ENCODE data around the gene CPED1. TPM values are rescaled to one million over a fixed set of nuclear protein-coding genes. Genes with fewer than 3 reads are reported as not detected.

CPED1 gene
- total and polyA plus RNA-seq, 2 experiments from 2014 or later = 0.17 to 0.47 TPM

DNA sequence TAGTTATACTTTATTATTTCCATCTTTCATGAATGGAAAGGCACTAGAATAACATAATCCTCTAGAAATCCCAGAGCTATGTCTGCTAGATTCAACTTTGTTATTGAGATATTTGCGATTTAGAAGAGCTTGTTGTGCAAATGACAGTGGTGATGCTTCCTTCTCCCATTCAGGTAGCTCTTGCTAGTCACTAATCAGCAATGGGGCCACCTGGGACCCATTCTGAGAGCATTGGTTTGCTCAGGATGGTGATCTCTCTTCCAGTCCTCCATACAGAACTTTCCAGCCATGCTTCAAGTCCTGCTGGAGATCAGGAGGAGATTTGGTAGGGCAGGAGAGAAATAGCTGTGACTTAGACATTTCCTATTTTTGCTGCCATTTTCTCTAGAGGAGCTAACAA, 274.5 kb downstream of the CPED1 start:
- H3K9me2 ChIP-seq (ENCODE audit: insufficient read depth) = peaks cover 3% of the 10 kb centered on the region; the same call in 1 of the 2 replicates
- peak; percentile 30 for DNase-seq (ENCODE audit: low spot score)
- no peak overlapping the region for H2AFZ ChIP-seq
- TF ChIP-seq, protein P1, sequence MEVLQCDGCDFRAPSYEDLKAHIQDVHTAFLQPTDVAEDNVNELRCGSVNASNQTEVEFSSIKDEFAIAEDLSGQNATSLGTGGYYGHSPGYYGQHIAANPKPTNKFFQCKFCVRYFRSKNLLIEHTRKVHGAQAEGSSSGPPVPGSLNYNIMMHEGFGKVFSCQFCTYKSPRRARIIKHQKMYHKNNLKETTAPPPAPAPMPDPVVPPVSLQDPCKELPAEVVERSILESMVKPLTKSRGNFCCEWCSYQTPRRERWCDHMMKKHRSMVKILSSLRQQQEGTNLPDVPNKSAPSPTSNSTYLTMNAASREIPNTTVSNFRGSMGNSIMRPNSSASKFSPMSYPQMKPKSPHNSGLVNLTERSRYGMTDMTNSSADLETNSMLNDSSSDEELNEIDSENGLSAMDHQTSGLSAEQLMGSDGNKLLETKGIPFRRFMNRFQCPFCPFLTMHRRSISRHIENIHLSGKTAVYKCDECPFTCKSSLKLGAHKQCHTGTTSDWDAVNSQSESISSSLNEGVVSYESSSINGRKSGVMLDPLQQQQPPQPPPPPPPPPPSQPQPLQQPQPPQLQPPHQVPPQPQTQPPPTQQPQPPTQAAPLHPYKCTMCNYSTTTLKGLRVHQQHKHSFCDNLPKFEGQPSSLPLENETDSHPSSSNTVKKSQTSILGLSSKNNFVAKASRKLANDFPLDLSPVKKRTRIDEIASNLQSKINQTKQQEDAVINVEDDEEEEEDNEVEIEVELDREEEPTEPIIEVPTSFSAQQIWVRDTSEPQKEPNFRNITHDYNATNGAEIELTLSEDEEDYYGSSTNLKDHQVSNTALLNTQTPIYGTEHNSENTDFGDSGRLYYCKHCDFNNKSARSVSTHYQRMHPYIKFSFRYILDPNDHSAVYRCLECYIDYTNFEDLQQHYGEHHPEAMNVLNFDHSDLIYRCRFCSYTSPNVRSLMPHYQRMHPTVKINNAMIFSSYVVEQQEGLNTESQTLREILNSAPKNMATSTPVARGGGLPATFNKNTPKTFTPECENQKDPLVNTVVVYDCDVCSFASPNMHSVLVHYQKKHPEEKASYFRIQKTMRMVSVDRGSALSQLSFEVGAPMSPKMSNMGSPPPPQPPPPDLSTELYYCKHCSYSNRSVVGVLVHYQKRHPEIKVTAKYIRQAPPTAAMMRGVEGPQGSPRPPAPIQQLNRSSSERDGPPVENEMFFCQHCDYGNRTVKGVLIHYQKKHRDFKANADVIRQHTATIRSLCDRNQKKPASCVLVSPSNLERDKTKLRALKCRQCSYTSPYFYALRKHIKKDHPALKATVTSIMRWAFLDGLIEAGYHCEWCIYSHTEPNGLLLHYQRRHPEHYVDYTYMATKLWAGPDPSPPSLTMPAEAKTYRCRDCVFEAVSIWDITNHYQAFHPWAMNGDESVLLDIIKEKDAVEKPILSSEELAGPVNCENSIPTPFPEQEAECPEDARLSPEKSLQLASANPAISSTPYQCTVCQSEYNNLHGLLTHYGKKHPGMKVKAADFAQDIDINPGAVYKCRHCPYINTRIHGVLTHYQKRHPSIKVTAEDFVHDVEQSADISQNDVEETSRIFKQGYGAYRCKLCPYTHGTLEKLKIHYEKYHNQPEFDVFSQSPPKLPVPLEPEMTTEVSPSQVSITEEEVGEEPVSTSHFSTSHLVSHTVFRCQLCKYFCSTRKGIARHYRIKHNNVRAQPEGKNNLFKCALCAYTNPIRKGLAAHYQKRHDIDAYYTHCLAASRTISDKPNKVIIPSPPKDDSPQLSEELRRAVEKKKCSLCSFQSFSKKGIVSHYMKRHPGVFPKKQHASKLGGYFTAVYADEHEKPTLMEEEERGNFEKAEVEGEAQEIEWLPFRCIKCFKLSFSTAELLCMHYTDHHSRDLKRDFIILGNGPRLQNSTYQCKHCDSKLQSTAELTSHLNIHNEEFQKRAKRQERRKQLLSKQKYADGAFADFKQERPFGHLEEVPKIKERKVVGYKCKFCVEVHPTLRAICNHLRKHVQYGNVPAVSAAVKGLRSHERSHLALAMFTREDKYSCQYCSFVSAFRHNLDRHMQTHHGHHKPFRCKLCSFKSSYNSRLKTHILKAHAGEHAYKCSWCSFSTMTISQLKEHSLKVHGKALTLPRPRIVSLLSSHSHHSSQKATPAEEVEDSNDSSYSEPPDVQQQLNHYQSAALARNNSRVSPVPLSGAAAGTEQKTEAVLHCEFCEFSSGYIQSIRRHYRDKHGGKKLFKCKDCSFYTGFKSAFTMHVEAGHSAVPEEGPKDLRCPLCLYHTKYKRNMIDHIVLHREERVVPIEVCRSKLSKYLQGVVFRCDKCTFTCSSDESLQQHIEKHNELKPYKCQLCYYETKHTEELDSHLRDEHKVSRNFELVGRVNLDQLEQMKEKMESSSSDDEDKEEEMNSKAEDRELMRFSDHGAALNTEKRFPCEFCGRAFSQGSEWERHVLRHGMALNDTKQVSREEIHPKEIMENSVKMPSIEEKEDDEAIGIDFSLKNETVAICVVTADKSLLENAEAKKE (CRISPR knock-in tag; IDR thresholded peaks at IDR 0.05) = peak; percentile 83
- TF ChIP-seq, protein P2, sequence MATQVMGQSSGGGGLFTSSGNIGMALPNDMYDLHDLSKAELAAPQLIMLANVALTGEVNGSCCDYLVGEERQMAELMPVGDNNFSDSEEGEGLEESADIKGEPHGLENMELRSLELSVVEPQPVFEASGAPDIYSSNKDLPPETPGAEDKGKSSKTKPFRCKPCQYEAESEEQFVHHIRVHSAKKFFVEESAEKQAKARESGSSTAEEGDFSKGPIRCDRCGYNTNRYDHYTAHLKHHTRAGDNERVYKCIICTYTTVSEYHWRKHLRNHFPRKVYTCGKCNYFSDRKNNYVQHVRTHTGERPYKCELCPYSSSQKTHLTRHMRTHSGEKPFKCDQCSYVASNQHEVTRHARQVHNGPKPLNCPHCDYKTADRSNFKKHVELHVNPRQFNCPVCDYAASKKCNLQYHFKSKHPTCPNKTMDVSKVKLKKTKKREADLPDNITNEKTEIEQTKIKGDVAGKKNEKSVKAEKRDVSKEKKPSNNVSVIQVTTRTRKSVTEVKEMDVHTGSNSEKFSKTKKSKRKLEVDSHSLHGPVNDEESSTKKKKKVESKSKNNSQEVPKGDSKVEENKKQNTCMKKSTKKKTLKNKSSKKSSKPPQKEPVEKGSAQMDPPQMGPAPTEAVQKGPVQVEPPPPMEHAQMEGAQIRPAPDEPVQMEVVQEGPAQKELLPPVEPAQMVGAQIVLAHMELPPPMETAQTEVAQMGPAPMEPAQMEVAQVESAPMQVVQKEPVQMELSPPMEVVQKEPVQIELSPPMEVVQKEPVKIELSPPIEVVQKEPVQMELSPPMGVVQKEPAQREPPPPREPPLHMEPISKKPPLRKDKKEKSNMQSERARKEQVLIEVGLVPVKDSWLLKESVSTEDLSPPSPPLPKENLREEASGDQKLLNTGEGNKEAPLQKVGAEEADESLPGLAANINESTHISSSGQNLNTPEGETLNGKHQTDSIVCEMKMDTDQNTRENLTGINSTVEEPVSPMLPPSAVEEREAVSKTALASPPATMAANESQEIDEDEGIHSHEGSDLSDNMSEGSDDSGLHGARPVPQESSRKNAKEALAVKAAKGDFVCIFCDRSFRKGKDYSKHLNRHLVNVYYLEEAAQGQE (IDR thresholded peaks at IDR 0.05; ENCODE audit: unreplicated experiment) = no peak
- TF ChIP-seq NANOG (IDR thresholded peaks at IDR 0.05; ENCODE audit: borderline replicate concordance) = no peak
- H4K20me1 ChIP-seq (replicated peaks; ENCODE audit: insufficient read depth) = no peaks in the 10 kb centered on the region
- H3K4me3 ChIP-seq = no peak overlapping the region
- no peaks in the 10 kb centered on the region for H3K27me3 ChIP-seq (ENCODE audit: insufficient read depth)
- no peaks in the 10 kb centered on the region for H3F3A ChIP-seq (replicated peaks; ENCODE audit: low read depth)
- H3K9me3 Mint-ChIP-seq = no peaks in the 10 kb centered on the region
- H3K27ac Mint-ChIP-seq = 0 out of 2 replicates have a peak overlapping the region, but pooled peaks have one; percentile 60
- no peaks in the 10 kb centered on the region for H3K79me2 ChIP-seq (replicated peaks; ENCODE audit: insufficient read depth)
- H3K4me3 Mint-ChIP-seq = no peak overlapping the region
- no peak overlapping the region for H3K27ac ChIP-seq (ENCODE audit: low read depth)
- ATAC-seq = peak; percentile 62
- no peaks in the 10 kb centered on the region for H3K36me3 Mint-ChIP-seq (ENCODE audit: low read depth)
- peaks cover 18% of the 10 kb centered on the region for H3K4me1 ChIP-seq (ENCODE audit: insufficient read depth)
- H3K4me2 ChIP-seq = peak overlapping the region; percentile 4; the same call in 1 of the 2 replicates
- no peaks in the 10 kb centered on the region for H3K36me3 ChIP-seq (ENCODE audit: insufficient read depth)
- no peaks in the 10 kb centered on the region for H3K27me3 Mint-ChIP-seq (ENCODE audit: insufficient read depth, low read depth, poor library complexity)
- H3K4me1 Mint-ChIP-seq = peaks cover 16% of the 10 kb centered on the region

All from GM23338 (cell line).